Hematopoietic multipotent progenitor cell (in vitro differentiated cells): ENCODE data around the gene B4GALT4. TPM values are rescaled to one million over a fixed set of nuclear protein-coding genes. Genes with fewer than 3 reads are reported as not detected.

Experiments
- total RNA-seq: library from RNA; depleted of rRNA; stranded (reverse); fragments of >200 nt; gene quantifications from one replicate; pipeline ENCODE4 v1.2.3, GENCODE V29; 2012

B4GALT4 gene
- total RNA-seq, 1 donor: 4.8 TPM

Other genes with a start within 250 kb of the B4GALT4 start
- gene IGSF11, start 206.0 kb downstream of the B4GALT4 start, total RNA-seq: under 0.01 TPM
- gene TEX55, start 94.7 kb downstream of the B4GALT4 start, total RNA-seq: under 0.01 TPM
- gene UPK1B, start 67.3 kb downstream of the B4GALT4 start, total RNA-seq: not detected
- gene ARHGAP31, start 53.5 kb upstream of the B4GALT4 start, total RNA-seq: 2.4 TPM
- gene TMEM39A, start 222.7 kb upstream of the B4GALT4 start, total RNA-seq: 40.7 TPM
- gene POGLUT1, start 228.1 kb upstream of the B4GALT4 start, total RNA-seq: 12.9 TPM